ENCODE measurements around the gene PRUNE2.

- no peak for TF ChIP-seq CTCF (IDR thresholded peaks at IDR 0.05; ENCODE audit: borderline replicate concordance, extremely low read depth, low read length, poor library complexity, severe bottlenecking)
- no peak for TF ChIP-seq EZH2 (IDR thresholded peaks at IDR 0.05; ENCODE audit: borderline replicate concordance, low read depth, low read length, severe bottlenecking)
Observed at GRCh38 chr9:76605321-76605900, 300.5 kb downstream of the PRUNE2 start.
